ENCODE results near the gene MCM3. TPM values are rescaled to one million over a fixed set of nuclear protein-coding genes. Genes with fewer than 3 reads are reported as not detected.

MCM3 gene
- total and polyA plus RNA-seq, 2 donors (not counting 1 experiment from before 2014, with no cell fraction given), result 15.9 to 40.3 TPM

- Histone ChIP-seq H4K20me1 (ENCODE audit: control insufficient read depth, extremely low read depth, insufficient read depth, low read length) (no peaks in the 10 kb centered on the region), H3K4me3 (replicated peaks in 1 of 4; ENCODE audit: control extremely low read depth in 1 of 4, insufficient read depth in 1 of 4, low read depth in 3 of 4, low read length in 4 of 4) (no peak overlapping the region), H3K27me3 (ENCODE audit: control insufficient read depth, insufficient read depth, low read length) (no peaks in the 10 kb centered on the region), H2AFZ (ENCODE audit: low read length) (no peak overlapping the region), H3K4me1 (ENCODE audit: control insufficient read depth, extremely low read depth, insufficient read depth, low read length) (no peaks in the 10 kb centered on the region), H3K36me3 (ENCODE audit: control insufficient read depth, insufficient read depth, low read length) (no peaks in the 10 kb centered on the region), H3K9me3 (ENCODE audit: control insufficient read depth, insufficient read depth, low read depth, low read length) (no peaks in the 10 kb centered on the region), H3K4me2 (ENCODE audit: extremely low read depth, insufficient read depth, low read length) (no peak overlapping the region), H3K79me2 (ENCODE audit: control insufficient read depth, insufficient read depth, low read length) (no peaks in the 10 kb centered on the region), H3K27ac (ENCODE audit: insufficient read depth, low read length) (no peak overlapping the region), H3K9ac (ENCODE audit: insufficient read depth, low read length) (no peak overlapping the region)
- DNase-seq (ENCODE audit: low read depth in 2 of 2), result no peak
- TF ChIP-seq CTCF (conservative IDR thresholded peaks at IDR 0.05 in 1 of 2, IDR thresholded peaks at IDR 0.05 in 1 of 2; ENCODE audit: low read depth in 1 of 2, low read length in 2 of 2) (no peak), EZH2 (IDR thresholded peaks at IDR 0.05; ENCODE audit: low read length, missing control alignments) (no peak)
Observed at GRCh38 chr6:52293067-52293466, 8.5 kb upstream of the MCM3 start.

- H3K36me3 ChIP-seq (ENCODE audit: control insufficient read depth, insufficient read depth, low read length), result no peaks in the 10 kb centered on the region
- H3K27me3 ChIP-seq (ENCODE audit: control insufficient read depth, insufficient read depth, low read length), result no peaks in the 10 kb centered on the region
- H3K9me3 ChIP-seq (ENCODE audit: control insufficient read depth, insufficient read depth, low read depth, low read length), result no peaks in the 10 kb centered on the region
- no peak overlapping the region for H3K9ac ChIP-seq (ENCODE audit: insufficient read depth, low read length)
- no peaks in the 10 kb centered on the region for H4K20me1 ChIP-seq (ENCODE audit: control insufficient read depth, extremely low read depth, insufficient read depth, low read length)
- H3K79me2 ChIP-seq (ENCODE audit: control insufficient read depth, insufficient read depth, low read length), result peaks cover 5% of the 10 kb centered on the region
- H3K4me2 ChIP-seq (ENCODE audit: extremely low read depth, insufficient read depth, low read length), result no peak overlapping the region
- TF ChIP-seq CTCF (conservative IDR thresholded peaks at IDR 0.05 in 1 of 2, IDR thresholded peaks at IDR 0.05 in 1 of 2; ENCODE audit: low read depth in 1 of 2, low read length in 2 of 2) (no peak), EZH2 (IDR thresholded peaks at IDR 0.05; ENCODE audit: low read length, missing control alignments) (no peak)
- no peak overlapping the region for H2AFZ ChIP-seq (ENCODE audit: low read length)
- DNase-seq (ENCODE audit: low read depth in 2 of 2), result no peak
- H3K4me1 ChIP-seq (ENCODE audit: control insufficient read depth, extremely low read depth, insufficient read depth, low read length), result no peaks in the 10 kb centered on the region
- no peak overlapping the region for H3K4me3 ChIP-seq (replicated peaks in 1 of 4; ENCODE audit: control extremely low read depth in 1 of 4, insufficient read depth in 1 of 4, low read depth in 3 of 4, low read length in 4 of 4)
- H3K27ac ChIP-seq (ENCODE audit: insufficient read depth, low read length), result no peak overlapping the region
Observed at GRCh38 chr6:52288841-52289240, 4.3 kb upstream of the MCM3 start.

- no peak overlapping the region for H3K9ac ChIP-seq (ENCODE audit: insufficient read depth, low read length)
- TF ChIP-seq CTCF (conservative IDR thresholded peaks at IDR 0.05 in 1 of 2, IDR thresholded peaks at IDR 0.05 in 1 of 2; ENCODE audit: low read depth in 1 of 2, low read length in 2 of 2) (no peak), EZH2 (IDR thresholded peaks at IDR 0.05; ENCODE audit: low read length, missing control alignments) (no peak)
- peaks cover 1% of the 10 kb centered on the region for H3K4me1 ChIP-seq (ENCODE audit: control insufficient read depth, extremely low read depth, insufficient read depth, low read length)
- DNase-seq (ENCODE audit: low read depth in 2 of 2), result no peak
- no peak overlapping the region for H3K4me3 ChIP-seq (replicated peaks in 1 of 4; ENCODE audit: control extremely low read depth in 1 of 4, insufficient read depth in 1 of 4, low read depth in 3 of 4, low read length in 4 of 4)
- no peaks in the 10 kb centered on the region for H3K36me3 ChIP-seq (ENCODE audit: control insufficient read depth, insufficient read depth, low read length)
- H2AFZ ChIP-seq (ENCODE audit: low read length), result no peak overlapping the region
- H3K27me3 ChIP-seq (ENCODE audit: control insufficient read depth, insufficient read depth, low read length), result no peaks in the 10 kb centered on the region
- no peaks in the 10 kb centered on the region for H3K9me3 ChIP-seq (ENCODE audit: control insufficient read depth, insufficient read depth, low read depth, low read length)
- H3K4me2 ChIP-seq (ENCODE audit: extremely low read depth, insufficient read depth, low read length), result no peak overlapping the region
- H3K79me2 ChIP-seq (ENCODE audit: control insufficient read depth, insufficient read depth, low read length), result peaks cover 12% of the 10 kb centered on the region
- no peaks in the 10 kb centered on the region for H4K20me1 ChIP-seq (ENCODE audit: control insufficient read depth, extremely low read depth, insufficient read depth, low read length)
- H3K27ac ChIP-seq (ENCODE audit: insufficient read depth, low read length), result no peak overlapping the region
Observed at GRCh38 chr6:52288216-52288615, 3.7 kb upstream of the MCM3 start.
